Liver (tissue), 9 donors: ENCODE measurements around the gene KRTAP2-3. TPM values are rescaled to one million over a fixed set of nuclear protein-coding genes. Genes with fewer than 3 reads are reported as not detected.

Source experiments
- DNase-seq: peaks from one replicate; pipeline ENCODE4 v3.0.0-alpha.2; 2017; ENCODE audit warnings: low spot score
- H3K27ac ChIP-seq, 2 donors: one replicate each; pipeline ENCODE4 v1.7.0; 2013; ENCODE audit warnings: inconsistent platforms in 2 of 2, low read length in 2 of 2, control low read depth in 1 of 2, low read depth in 1 of 2, mild to moderate bottlenecking in 1 of 2
- H3K27me3 ChIP-seq, 4 donors: one replicate each; pipeline versions ENCODE4 v1.6.1 to v1.7.0; 2013; ENCODE audit warnings: low read length in 3 of 4, inconsistent platforms in 1 of 4, mild to moderate bottlenecking in 1 of 4, moderate library complexity in 1 of 4; ENCODE audit not compliant: control insufficient read depth in 4 of 4, insufficient read depth in 4 of 4
- H3K36me3 ChIP-seq, 4 donors: one replicate each; pipeline versions ENCODE4 v1.6.1 to v1.7.0; 2013; ENCODE audit warnings: low read length in 3 of 4, mild to moderate bottlenecking in 3 of 4, low read depth in 1 of 4, moderate library complexity in 1 of 4; ENCODE audit not compliant: control insufficient read depth in 4 of 4, insufficient read depth in 3 of 4
- H3K4me1 ChIP-seq, 4 donors: one replicate each; pipeline versions ENCODE4 v1.6.1 to v1.7.0; 2013; ENCODE audit warnings: low read length in 3 of 4, mild to moderate bottlenecking in 3 of 4, moderate library complexity in 1 of 4; ENCODE audit not compliant: control insufficient read depth in 4 of 4, insufficient read depth in 4 of 4
- H3K4me3 ChIP-seq, 3 donors: one replicate each; pipeline versions ENCODE4 v1.6.1 to v1.7.0; 2013; ENCODE audit warnings: low read length in 3 of 3, control low read depth in 1 of 3, low read depth in 1 of 3, mild to moderate bottlenecking in 1 of 3
- H3K9ac ChIP-seq, 2 donors: one replicate each; pipeline ENCODE4 v1.7.0; 2013; ENCODE audit warnings: low read length in 2 of 2, mild to moderate bottlenecking in 2 of 2, moderate library complexity in 2 of 2, control low read depth in 1 of 2, low read depth in 1 of 2
- H3K9me3 ChIP-seq, 4 donors: one replicate each; pipeline versions ENCODE4 v1.6.1 to v1.7.0; 2013; ENCODE audit warnings: low read length in 3 of 4; ENCODE audit not compliant: control insufficient read depth in 4 of 4
- FOXA1 ChIP-seq: IDR thresholded peaks from 2 replicates; pipeline ENCODE4 v1.6.1; 2016; ENCODE audit warnings: antibody characterized with exemption
- FOXA2 ChIP-seq: IDR thresholded peaks from 2 replicates; pipeline ENCODE4 v1.6.1; 2016; ENCODE audit warnings: antibody characterized with exemption
- GABPA ChIP-seq, 2 donors: IDR thresholded peaks in 1 of 2; conservative IDR thresholded peaks in 1 of 2; 2 replicates each; pipeline ENCODE4 v1.6.1; 2016; ENCODE audit warnings: antibody characterized with exemption in 2 of 2, mild to moderate bottlenecking in 1 of 2, moderate library complexity in 1 of 2
- HNF4A ChIP-seq, 2 donors: conservative IDR thresholded peaks; 2 replicates each; pipeline ENCODE4 v1.6.1; 2016; ENCODE audit warnings: antibody characterized with exemption in 2 of 2, mild to moderate bottlenecking in 2 of 2
- HNF4G ChIP-seq: IDR thresholded peaks from 2 replicates; pipeline ENCODE4 v1.6.1; 2016; ENCODE audit warnings: antibody characterized with exemption
- JUND ChIP-seq, 2 donors: IDR thresholded peaks; 2 replicates each; pipeline ENCODE4 v1.6.1; 2016; ENCODE audit warnings: antibody characterized with exemption in 2 of 2
- NR2F2 ChIP-seq: IDR thresholded peaks from 2 replicates; pipeline ENCODE4 v1.6.1; 2016; ENCODE audit warnings: antibody characterized with exemption
- RAD21 ChIP-seq, 2 donors: IDR thresholded peaks; 2 replicates each; pipeline ENCODE4 v1.6.1; 2016; ENCODE audit warnings: antibody characterized with exemption in 2 of 2, mild to moderate bottlenecking in 2 of 2
- SP1 ChIP-seq: IDR thresholded peaks from 2 replicates; pipeline ENCODE4 v1.6.1; 2018; ENCODE audit warnings: antibody characterized with exemption, mild to moderate bottlenecking
- TAF1 ChIP-seq: conservative IDR thresholded peaks from 2 replicates; pipeline ENCODE4 v1.6.1; 2016; ENCODE audit warnings: antibody characterized with exemption, mild to moderate bottlenecking
- YY1 ChIP-seq: IDR thresholded peaks from 2 replicates; pipeline ENCODE4 v1.6.1; 2016; ENCODE audit warnings: antibody characterized with exemption, mild to moderate bottlenecking
- WGBS: extraction: QIAGEN DNeasy Blood & Tissue Kit; methylation state at CpG from one replicate; pipeline ENCODE4 v1.1.7; 2013; 5-methylcytosine and 5-hydroxymethylcytosine counted together
- polyA plus RNA-seq, 2 donors: library from polyadenylated mRNA; stranded (reverse) in 1 of 2; unstranded in 1 of 2; fragments of 200-250 nt in 1 of 2; fragments of >200 nt in 1 of 2; fragmentation: Nextera tagmentation in 1 of 2; extraction: Ambion mirVana in 1 of 2; gene quantifications; one replicate each; pipeline versions ENCODE4 v1.2.1 to v1.2.3, GENCODE V29; 2013 to 2015
- total RNA-seq, 2 donors: library from RNA; depleted of rRNA; stranded (reverse); fragments of >200 nt; gene quantifications; one replicate each; pipeline ENCODE4 v1.2.3, GENCODE V29; 2014
- TF ChIP-seq, protein P1 (sequence below): IDR thresholded peaks from 2 replicates; pipeline ENCODE4 v1.6.1; 2016; ENCODE audit warnings: antibody characterized with exemption
- TF ChIP-seq, protein P2 (sequence below): IDR thresholded peaks from 2 replicates; pipeline ENCODE4 v1.6.1; 2016; ENCODE audit warnings: antibody characterized with exemption
- TF ChIP-seq, protein P3 (sequence below): fragments of 150-350 bp; IDR thresholded peaks from 2 replicates; pipeline ENCODE4 v1.5.1; 2017; ENCODE audit warnings: improper control_type of control experiment, low read depth, low read length; ENCODE audit not compliant: missing input control
- TF ChIP-seq, protein P4 (sequence below): IDR thresholded peaks from 2 replicates; pipeline ENCODE4 v1.6.1; 2016; ENCODE audit warnings: antibody characterized with exemption, mild to moderate bottlenecking
- TF ChIP-seq, protein P5 (sequence below): IDR thresholded peaks from 2 replicates; pipeline ENCODE4 v1.6.1; 2016; ENCODE audit warnings: antibody characterized with exemption
- donor health status: healthy.
- donor health status: healthy.
- donor health status: healthy.
- donor health status: healthy.
- donor health status: healthy.

KRTAP2-3 gene
- total and polyA plus RNA-seq, 4 donors, result not detected

DNA sequence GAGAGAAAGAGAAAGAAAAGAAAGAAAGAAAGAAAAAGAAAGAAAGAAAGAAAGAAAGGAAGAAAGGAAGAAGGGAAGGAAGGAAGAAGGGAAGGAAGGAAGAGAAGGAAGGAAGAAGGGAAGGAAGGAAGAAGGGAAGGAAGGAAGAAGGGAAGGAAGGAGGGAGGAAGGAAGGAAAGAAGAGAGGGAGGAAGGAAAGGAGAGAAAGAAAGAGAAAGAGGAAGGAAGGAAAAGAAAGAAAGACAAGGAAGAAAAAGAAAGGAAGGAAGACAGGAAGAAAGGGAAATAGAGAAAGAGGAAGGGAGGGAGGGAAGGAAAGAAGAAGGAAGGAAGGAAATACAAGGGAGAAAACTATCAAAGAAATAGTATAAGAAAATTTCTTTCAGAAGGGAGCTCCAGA is 16.9 kb upstream of the KRTAP2-3 start (continued):
- no peak for TF ChIP-seq RAD21 (IDR thresholded peaks at IDR 0.05)

DNA sequence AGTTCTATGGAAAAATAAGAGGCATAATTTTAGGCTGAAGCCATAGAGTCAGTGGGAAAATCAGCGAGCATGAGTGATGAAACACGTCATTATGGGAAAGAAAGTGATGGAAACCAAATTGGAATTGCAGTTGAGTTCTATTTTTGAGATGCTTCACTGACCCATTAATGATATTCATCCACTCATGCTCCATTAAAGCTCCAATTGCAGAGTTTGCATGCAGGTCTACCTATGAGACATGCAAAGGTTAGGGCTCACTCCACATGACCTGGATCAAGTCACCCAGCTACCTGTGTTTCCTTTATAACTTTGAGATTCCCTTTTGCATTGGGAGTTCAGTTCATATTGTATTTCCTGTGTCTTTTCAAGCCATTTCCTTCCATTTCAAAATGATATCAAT is 13.8 kb upstream of the KRTAP2-3 start:
- TF ChIP-seq JUND (IDR thresholded peaks at IDR 0.05) (no peak), FOXA2 (no peak), NR2F2 (no peak), SP1 (no peak), HNF4A (conservative IDR thresholded peaks at IDR 0.05) (no peak), TAF1 (no peak), YY1 (no peak), GABPA (IDR thresholded peaks at IDR 0.05 in 1 of 2, conservative IDR thresholded peaks at IDR 0.05 in 1 of 2) (no peak), HNF4G (no peak), RAD21 (IDR thresholded peaks at IDR 0.05) (no peak), FOXA1 (no peak)
- TF ChIP-seq, protein P1, sequence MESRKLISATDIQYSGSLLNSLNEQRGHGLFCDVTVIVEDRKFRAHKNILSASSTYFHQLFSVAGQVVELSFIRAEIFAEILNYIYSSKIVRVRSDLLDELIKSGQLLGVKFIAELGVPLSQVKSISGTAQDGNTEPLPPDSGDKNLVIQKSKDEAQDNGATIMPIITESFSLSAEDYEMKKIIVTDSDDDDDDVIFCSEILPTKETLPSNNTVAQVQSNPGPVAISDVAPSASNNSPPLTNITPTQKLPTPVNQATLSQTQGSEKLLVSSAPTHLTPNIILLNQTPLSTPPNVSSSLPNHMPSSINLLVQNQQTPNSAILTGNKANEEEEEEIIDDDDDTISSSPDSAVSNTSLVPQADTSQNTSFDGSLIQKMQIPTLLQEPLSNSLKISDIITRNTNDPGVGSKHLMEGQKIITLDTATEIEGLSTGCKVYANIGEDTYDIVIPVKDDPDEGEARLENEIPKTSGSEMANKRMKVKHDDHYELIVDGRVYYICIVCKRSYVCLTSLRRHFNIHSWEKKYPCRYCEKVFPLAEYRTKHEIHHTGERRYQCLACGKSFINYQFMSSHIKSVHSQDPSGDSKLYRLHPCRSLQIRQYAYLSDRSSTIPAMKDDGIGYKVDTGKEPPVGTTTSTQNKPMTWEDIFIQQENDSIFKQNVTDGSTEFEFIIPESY, result no peak
- TF ChIP-seq, protein P2, sequence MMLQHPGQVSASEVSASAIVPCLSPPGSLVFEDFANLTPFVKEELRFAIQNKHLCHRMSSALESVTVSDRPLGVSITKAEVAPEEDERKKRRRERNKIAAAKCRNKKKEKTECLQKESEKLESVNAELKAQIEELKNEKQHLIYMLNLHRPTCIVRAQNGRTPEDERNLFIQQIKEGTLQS, result no peak
- TF ChIP-seq, protein P3, sequence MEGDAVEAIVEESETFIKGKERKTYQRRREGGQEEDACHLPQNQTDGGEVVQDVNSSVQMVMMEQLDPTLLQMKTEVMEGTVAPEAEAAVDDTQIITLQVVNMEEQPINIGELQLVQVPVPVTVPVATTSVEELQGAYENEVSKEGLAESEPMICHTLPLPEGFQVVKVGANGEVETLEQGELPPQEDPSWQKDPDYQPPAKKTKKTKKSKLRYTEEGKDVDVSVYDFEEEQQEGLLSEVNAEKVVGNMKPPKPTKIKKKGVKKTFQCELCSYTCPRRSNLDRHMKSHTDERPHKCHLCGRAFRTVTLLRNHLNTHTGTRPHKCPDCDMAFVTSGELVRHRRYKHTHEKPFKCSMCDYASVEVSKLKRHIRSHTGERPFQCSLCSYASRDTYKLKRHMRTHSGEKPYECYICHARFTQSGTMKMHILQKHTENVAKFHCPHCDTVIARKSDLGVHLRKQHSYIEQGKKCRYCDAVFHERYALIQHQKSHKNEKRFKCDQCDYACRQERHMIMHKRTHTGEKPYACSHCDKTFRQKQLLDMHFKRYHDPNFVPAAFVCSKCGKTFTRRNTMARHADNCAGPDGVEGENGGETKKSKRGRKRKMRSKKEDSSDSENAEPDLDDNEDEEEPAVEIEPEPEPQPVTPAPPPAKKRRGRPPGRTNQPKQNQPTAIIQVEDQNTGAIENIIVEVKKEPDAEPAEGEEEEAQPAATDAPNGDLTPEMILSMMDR, result no peak
- TF ChIP-seq, protein P4, sequence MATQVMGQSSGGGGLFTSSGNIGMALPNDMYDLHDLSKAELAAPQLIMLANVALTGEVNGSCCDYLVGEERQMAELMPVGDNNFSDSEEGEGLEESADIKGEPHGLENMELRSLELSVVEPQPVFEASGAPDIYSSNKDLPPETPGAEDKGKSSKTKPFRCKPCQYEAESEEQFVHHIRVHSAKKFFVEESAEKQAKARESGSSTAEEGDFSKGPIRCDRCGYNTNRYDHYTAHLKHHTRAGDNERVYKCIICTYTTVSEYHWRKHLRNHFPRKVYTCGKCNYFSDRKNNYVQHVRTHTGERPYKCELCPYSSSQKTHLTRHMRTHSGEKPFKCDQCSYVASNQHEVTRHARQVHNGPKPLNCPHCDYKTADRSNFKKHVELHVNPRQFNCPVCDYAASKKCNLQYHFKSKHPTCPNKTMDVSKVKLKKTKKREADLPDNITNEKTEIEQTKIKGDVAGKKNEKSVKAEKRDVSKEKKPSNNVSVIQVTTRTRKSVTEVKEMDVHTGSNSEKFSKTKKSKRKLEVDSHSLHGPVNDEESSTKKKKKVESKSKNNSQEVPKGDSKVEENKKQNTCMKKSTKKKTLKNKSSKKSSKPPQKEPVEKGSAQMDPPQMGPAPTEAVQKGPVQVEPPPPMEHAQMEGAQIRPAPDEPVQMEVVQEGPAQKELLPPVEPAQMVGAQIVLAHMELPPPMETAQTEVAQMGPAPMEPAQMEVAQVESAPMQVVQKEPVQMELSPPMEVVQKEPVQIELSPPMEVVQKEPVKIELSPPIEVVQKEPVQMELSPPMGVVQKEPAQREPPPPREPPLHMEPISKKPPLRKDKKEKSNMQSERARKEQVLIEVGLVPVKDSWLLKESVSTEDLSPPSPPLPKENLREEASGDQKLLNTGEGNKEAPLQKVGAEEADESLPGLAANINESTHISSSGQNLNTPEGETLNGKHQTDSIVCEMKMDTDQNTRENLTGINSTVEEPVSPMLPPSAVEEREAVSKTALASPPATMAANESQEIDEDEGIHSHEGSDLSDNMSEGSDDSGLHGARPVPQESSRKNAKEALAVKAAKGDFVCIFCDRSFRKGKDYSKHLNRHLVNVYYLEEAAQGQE, result no peak
- TF ChIP-seq, protein P5, sequence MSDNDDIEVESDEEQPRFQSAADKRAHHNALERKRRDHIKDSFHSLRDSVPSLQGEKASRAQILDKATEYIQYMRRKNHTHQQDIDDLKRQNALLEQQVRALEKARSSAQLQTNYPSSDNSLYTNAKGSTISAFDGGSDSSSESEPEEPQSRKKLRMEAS, result no peak
- no peak overlapping the region for H3K4me3 ChIP-seq
- H3K9ac ChIP-seq, result no peak overlapping the region
- no peak for DNase-seq
- no peaks in the 10 kb centered on the region for H3K36me3 ChIP-seq
- WGBS, result 90% methylated on average over 2 of the region's 2 CpGs
- H3K27me3 ChIP-seq, result peaks cover 0 to 2% (median 0%) of the 10 kb centered on the region in 4 donors
- peaks cover 0 to 2% (median 0%) of the 10 kb centered on the region in 4 donors for H3K9me3 ChIP-seq
- no peak overlapping the region for H3K27ac ChIP-seq
- H3K4me1 ChIP-seq, result no peaks in the 10 kb centered on the region
